Keratinocyte (primary cell): ENCODE results near the gene UQCRC1. TPM values are rescaled to one million over a fixed set of nuclear protein-coding genes. Genes with fewer than 3 reads are reported as not detected.

Source experiments
- DNase-seq: peaks from one replicate; pipeline ENCODE4 v3.0.0-alpha.2; 2011; ENCODE audit warnings: low read depth, missing footprints, low spot score
- FAIRE-seq: peaks from 2 replicates; lab custom pipeline; 2011; peaks lifted over from hg19 to GRCh38; lab: Jason Lieb, UNC
- H2AFZ ChIP-seq: 2 replicates; pipeline ENCODE4 v1.6.0; 2012; ENCODE audit warnings: low read length, control low read depth, inconsistent platforms; ENCODE audit not compliant: control insufficient read depth
- H3K27ac ChIP-seq: 2 replicates; pipeline ENCODE4 v1.5.1; 2011; ENCODE audit warnings: low read length; ENCODE audit not compliant: control insufficient read depth, insufficient read depth
- H3K27me3 ChIP-seq: 3 replicates; pipeline ENCODE4 v1.6.0; 2011; ENCODE audit warnings: low read length; ENCODE audit not compliant: control insufficient read depth, insufficient read depth; ENCODE audit errors: extremely low read depth
- H3K36me3 ChIP-seq, 2 experiments: 2 replicates in 1 of 2; 3 replicates in 1 of 2; pipeline ENCODE4 v1.5.1; 2011; ENCODE audit warnings: low read length in 2 of 2, mild to moderate bottlenecking in 1 of 2; ENCODE audit not compliant: control insufficient read depth in 2 of 2, insufficient read depth in 2 of 2; ENCODE audit errors: extremely low read depth in 1 of 2
- H3K4me1 ChIP-seq: 3 replicates; pipeline ENCODE4 v1.5.1; 2011; ENCODE audit warnings: low read length; ENCODE audit not compliant: control insufficient read depth, insufficient read depth; ENCODE audit errors: extremely low read depth
- H3K4me2 ChIP-seq: 3 replicates; pipeline ENCODE4 v1.6.0; 2011; ENCODE audit warnings: low read depth, low read length; ENCODE audit not compliant: control insufficient read depth, insufficient read depth; ENCODE audit errors: extremely low read depth
- H3K4me3 ChIP-seq, 3 experiments: fragments of 200-600 bp in 1 of 3; sonication (generic) in 1 of 3; 2 replicates in 2 of 3; 3 replicates in 1 of 3; pipeline ENCODE4 v1.5.1; 2011 to 2016; ENCODE audit warnings: low read length in 3 of 3, mild to moderate bottlenecking in 3 of 3, control low read depth in 2 of 3, inconsistent platforms in 1 of 3, low read depth in 1 of 3, mixed read lengths in 1 of 3, mixed run types in 1 of 3, moderate library complexity in 1 of 3; ENCODE audit not compliant: control insufficient read depth in 2 of 3, insufficient read depth in 2 of 3; ENCODE audit errors: extremely low read depth in 1 of 3
- H3K79me2 ChIP-seq: 2 replicates; pipeline ENCODE4 v1.6.0; 2012; ENCODE audit warnings: low read length; ENCODE audit not compliant: control insufficient read depth, insufficient read depth
- H3K9ac ChIP-seq: 3 replicates; pipeline ENCODE4 v1.6.0; 2011; ENCODE audit warnings: low read length; ENCODE audit not compliant: control insufficient read depth, insufficient read depth; ENCODE audit errors: extremely low read depth
- H3K9me1 ChIP-seq: 3 replicates; pipeline ENCODE4 v1.6.0; 2011; ENCODE audit warnings: low read length; ENCODE audit not compliant: control insufficient read depth, insufficient read depth; ENCODE audit errors: extremely low read depth
- H3K9me3 ChIP-seq: 2 replicates; pipeline ENCODE4 v1.5.1; 2012; ENCODE audit warnings: low read depth, low read length; ENCODE audit not compliant: control insufficient read depth
- H4K20me1 ChIP-seq: 3 replicates; pipeline ENCODE4 v1.6.0; 2011; ENCODE audit warnings: low read length; ENCODE audit not compliant: control insufficient read depth, insufficient read depth; ENCODE audit errors: extremely low read depth
- CTCF ChIP-seq, 3 experiments: IDR thresholded peaks in 1 of 3; conservative IDR thresholded peaks in 1 of 3; optimal IDR thresholded peaks in 1 of 3; 2 replicates in 2 of 3; 3 replicates in 1 of 3; pipeline versions ENCODE3 to v1.5.1; 2011; ENCODE audit warnings: low read length in 3 of 3, mild to moderate bottlenecking in 3 of 3, moderate library complexity in 2 of 3, control low read depth in 1 of 3, inconsistent platforms in 1 of 3; ENCODE audit not compliant: insufficient read depth in 2 of 3; ENCODE audit errors: extremely low read depth in 1 of 3
- EZH2 ChIP-seq: IDR thresholded peaks from one replicate; pipeline ENCODE4 v1.6.1; 2012; ENCODE audit warnings: inconsistent platforms, mild to moderate bottlenecking, low read length, moderate library complexity
- dilution Hi-C: fragments of 300-500 bp; cut with MboI; formaldehyde crosslinking; loops from one replicate; pipeline ENCODE4 v1.7.0; 2020; ENCODE audit warnings: low sequenced_read_pairs; ENCODE audit not compliant: extremely low pct_ligation_motif_present
- polyA plus RNA-seq, 5 experiments: library from polyadenylated mRNA; depleted of rRNA in 3 of 5; stranded (reverse) in 3 of 5; stranded (forward) in 1 of 5; unstranded in 1 of 5; fragments of >200 nt; gene quantifications; 1 replicate in 1 of 5; 2 replicates in 3 of 5; 3 replicates in 1 of 5; pipeline versions ENCODE4 v1.2.1 to v1.2.3, GENCODE V29; 2011 to 2012; ENCODE audit warnings: missing spikeins in 2 of 5, low read depth in 1 of 5, low replicate concordance in 1 of 5

UQCRC1 gene
- polyA plus RNA-seq, 1 donor (not counting 4 experiments of a cell fraction or from before 2014, with no cell fraction given): 440 TPM

- no peak overlapping the region for H3K9ac ChIP-seq
- H3K79me2 ChIP-seq: no peaks in the 10 kb centered on the region
- no peak overlapping the region for H3K4me2 ChIP-seq
- DNase-seq (no peak), FAIRE-seq (no peak)
- no peak overlapping the region for H2AFZ ChIP-seq
- peaks cover 3% of the 10 kb centered on the region for H3K9me1 ChIP-seq
- peaks cover 38% of the 10 kb centered on the region for H3K4me1 ChIP-seq
- dilution Hi-C loops: no loop called here
- H3K27me3 ChIP-seq: no peaks in the 10 kb centered on the region
- no peak for TF ChIP-seq EZH2
- no peak for TF ChIP-seq CTCF (optimal IDR thresholded peaks at IDR 0.05 in 1 of 3, IDR thresholded peaks at IDR 0.05 in 1 of 3, conservative IDR thresholded peaks at IDR 0.05 in 1 of 3; ENCODE audit: extremely low read depth in 1 of 3, insufficient read depth in 2 of 3, low read length in 3 of 3)
- no peak overlapping the region for H3K27ac ChIP-seq
- peaks cover 49 to 56% of the 10 kb centered on the region in 2 experiments for H3K36me3 ChIP-seq
- no peak overlapping the region for H3K4me3 ChIP-seq
- H4K20me1 ChIP-seq: peaks cover 12% of the 10 kb centered on the region
- H3K9me3 ChIP-seq: no peaks in the 10 kb centered on the region
Measured at GRCh38 chr3:48566401-48566760, 43.1 kb downstream of the UQCRC1 start.

DNA sequence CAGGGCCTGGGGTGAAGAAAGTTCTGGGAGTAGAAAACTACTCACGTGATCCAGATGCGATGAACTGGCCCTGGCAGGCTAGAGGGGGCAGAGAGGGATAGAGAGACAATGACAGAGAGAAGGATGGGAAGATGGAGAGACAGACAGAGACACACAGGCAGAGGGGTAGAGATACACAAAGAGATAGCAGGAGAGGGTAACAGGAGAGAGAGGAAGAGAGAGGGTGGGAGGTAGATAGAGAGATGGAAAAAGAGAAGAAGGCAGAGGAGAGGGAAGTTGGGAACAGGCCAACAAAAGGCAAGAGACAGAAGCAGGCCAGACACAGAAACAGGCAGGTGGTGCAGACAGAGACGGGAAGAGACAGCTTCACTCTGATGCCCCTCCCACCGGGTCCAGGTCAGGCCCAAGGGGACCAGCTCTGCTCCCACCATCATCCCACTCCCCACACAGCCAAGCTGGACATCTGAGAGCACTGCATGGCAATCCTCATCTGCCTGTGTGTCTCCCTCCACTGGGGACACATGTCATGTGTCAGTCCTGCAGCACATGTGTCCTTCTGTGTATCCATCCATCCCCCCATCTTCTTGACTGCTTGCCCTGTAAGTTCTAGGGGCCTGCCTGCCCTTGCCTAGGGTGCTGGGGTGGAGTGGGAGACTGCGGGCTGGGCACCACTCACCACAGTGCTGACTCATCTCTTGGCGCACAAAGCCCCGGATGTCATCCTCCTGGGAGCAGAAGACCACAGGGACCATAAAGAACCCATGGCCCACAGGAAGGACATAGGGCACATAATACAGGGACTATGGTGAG is 43.6 kb downstream of the UQCRC1 start:
- no peak overlapping the region for H3K4me2 ChIP-seq
- H3K9ac ChIP-seq: no peak overlapping the region

More for the DNA sequence above, 43.6 kb downstream of the UQCRC1 start:
- Histone ChIP-seq H3K36me3 (peaks cover 48 to 52% of the 10 kb centered on the region in 2 experiments), H3K4me3 (no peak overlapping the region), H3K4me1 (peaks cover 38% of the 10 kb centered on the region), H3K9me1 (peaks cover 3% of the 10 kb centered on the region), H3K9me3 (no peaks in the 10 kb centered on the region), H3K27me3 (no peaks in the 10 kb centered on the region), H3K27ac (no peak overlapping the region), H2AFZ (no peak overlapping the region), H3K79me2 (no peaks in the 10 kb centered on the region), H4K20me1 (peaks cover 12% of the 10 kb centered on the region)
- DNase-seq (no peak), FAIRE-seq (peak; percentile 88)
- TF ChIP-seq CTCF (optimal IDR thresholded peaks at IDR 0.05 in 1 of 3, IDR thresholded peaks at IDR 0.05 in 1 of 3, conservative IDR thresholded peaks at IDR 0.05 in 1 of 3; ENCODE audit: extremely low read depth in 1 of 3, insufficient read depth in 2 of 3, low read length in 3 of 3) (no peak), EZH2 (no peak)
- dilution Hi-C loops: no loop called here
